Activated naive CD4-positive, alpha-beta T cell treated with anti-CD3 and anti-CD28 coated beads, Interleukin-2, amount 10 ng/mL, durations not matched to agents 7 days and 5 days (primary cell): ENCODE data around the gene GUCD1.
A peak's percentile ranks its signal among the peaks of the same experiment; 100 is the strongest.

ENCODE experiments used
- CTCF ChIA-PET: fragments of 350-600 bp; sonication (Branson Sonifier 250); formaldehyde crosslinking; loops from one replicate; lab custom pipeline; 2021; ENCODE audit warnings: antibody characterized with exemption; lab: Charles Lee
- DNase-seq: peaks from one replicate; pipeline ENCODE4 v3.0.0-alpha.2; 2020
- H3K27ac Mint-ChIP-seq: one replicate; pipeline ENCODE4 v1.8.0; 2021; ENCODE audit warnings: mild to moderate bottlenecking, moderate library complexity, mixed read lengths
- H3K27me3 Mint-ChIP-seq: one replicate; pipeline ENCODE4 v1.8.0; 2021; ENCODE audit warnings: mild to moderate bottlenecking, mixed read lengths
- H3K36me3 Mint-ChIP-seq: one replicate; pipeline ENCODE4 v1.8.0; 2021; ENCODE audit warnings: mixed read lengths
- H3K4me1 Mint-ChIP-seq: one replicate; pipeline ENCODE4 v1.8.0; 2021; ENCODE audit warnings: mixed read lengths
- H3K4me3 Mint-ChIP-seq: one replicate; pipeline ENCODE4 v1.8.0; 2021; ENCODE audit warnings: mild to moderate bottlenecking, moderate library complexity, mixed read lengths
- H3K9me3 Mint-ChIP-seq: one replicate; pipeline ENCODE4 v1.8.0; 2021; ENCODE audit warnings: mixed read lengths

Gene GUCD1

DNA sequence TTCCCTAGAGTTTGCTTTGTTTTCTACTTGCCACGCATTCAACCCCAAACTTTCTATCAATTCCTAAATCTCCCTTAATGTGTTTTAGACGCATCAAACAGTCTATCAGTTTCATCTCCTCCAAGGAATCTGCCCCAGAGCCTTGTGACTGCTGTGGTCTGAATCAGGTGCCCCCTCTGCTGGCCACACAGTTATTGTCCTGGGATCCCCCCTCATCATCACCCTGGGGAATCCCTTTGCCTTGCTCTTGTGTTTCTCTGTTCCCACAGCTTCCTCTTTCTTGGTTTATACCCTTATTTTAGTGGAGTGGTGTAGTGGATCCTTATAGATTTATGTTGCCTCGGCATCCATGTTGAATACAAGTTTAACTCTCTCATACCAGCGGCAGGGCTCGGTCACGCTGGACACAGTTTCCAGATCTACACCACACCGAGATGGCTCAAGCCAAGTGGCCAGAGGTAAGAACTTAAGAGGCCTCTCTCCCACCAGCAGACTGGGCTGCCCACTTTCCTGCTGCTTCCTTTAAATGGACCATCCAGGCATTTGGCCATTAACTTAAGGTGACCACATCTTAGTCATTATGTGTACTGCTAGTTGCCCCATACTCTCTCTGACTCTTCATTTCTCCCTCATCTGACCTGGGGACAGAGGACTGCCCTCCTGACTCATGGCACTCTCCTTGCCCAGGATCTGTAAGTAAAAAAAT is 51.6 kb downstream of the GUCD1 start:
- Mint-ChIP-seq H3K27me3 (peaks cover 48% of the 10 kb centered on the region), H3K27ac (no peak overlapping the region), H3K4me3 (no peak overlapping the region), H3K9me3 (no peaks in the 10 kb centered on the region), H3K4me1 (peaks cover 17% of the 10 kb centered on the region), H3K36me3 (no peaks in the 10 kb centered on the region)
- CTCF ChIA-PET, result interaction anchor here (0.9 to 3.2 kb wide), 15 partner anchors 12 to 180 kb away, joined by 3 to 18 read pairs (median 4); partner anchors contain the start of gene ADORA2A
- DNase-seq, result peak; percentile 73

DNA sequence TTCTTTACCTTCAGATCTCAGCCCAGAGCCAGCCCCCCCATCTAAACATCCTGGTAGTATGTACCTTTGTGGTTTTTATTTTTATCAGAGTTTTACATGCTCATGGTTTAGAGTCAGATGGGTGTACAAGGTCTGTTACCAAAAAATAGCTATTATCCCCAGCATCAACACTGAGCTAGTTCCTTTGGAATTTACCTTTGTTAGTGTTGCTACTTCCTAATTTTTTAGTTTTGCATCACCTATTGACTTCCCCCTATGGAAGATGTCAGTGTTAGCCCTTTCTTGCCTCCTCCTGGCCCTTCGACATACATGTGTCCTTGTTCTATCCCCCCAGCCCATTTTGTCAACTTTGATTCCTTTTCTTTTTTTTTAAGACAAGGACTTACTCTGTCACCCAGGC is 52.4 kb downstream of the GUCD1 start:
- Mint-ChIP-seq H3K4me1 (peaks cover 24% of the 10 kb centered on the region), H3K9me3 (no peaks in the 10 kb centered on the region), H3K27ac (no peak overlapping the region), H3K27me3 (peaks cover 51% of the 10 kb centered on the region), H3K4me3 (no peak overlapping the region), H3K36me3 (no peaks in the 10 kb centered on the region)
- CTCF ChIA-PET, result interaction anchor here (0.6 to 3.2 kb wide), 14 partner anchors 13 to 179 kb away, joined by 3 to 18 read pairs (median 4); partner anchors contain the start of gene ADORA2A
- DNase-seq, result no peak

DNA sequence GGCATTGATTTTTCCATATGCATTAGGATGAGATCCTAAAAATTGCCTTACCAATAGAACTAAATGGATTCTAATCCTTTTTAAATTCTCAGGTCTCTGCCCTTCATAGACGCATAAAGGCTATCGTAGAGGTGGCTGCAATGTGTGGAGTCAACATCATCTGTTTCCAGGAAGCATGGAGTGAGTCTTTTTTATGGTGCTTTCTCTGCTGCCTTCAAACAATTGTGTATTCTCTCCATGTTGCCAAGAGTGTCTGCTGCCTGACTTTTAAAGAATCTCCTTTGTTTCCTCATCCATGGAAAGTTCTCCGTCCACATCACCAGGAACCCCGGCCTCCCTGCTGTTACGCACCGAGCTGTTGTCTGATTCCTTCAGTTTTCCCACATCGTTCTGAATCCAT is 52.9 kb downstream of the GUCD1 start:
- Mint-ChIP-seq H3K9me3 (no peaks in the 10 kb centered on the region), H3K27me3 (peaks cover 52% of the 10 kb centered on the region), H3K36me3 (no peaks in the 10 kb centered on the region), H3K4me1 (peaks cover 20% of the 10 kb centered on the region), H3K4me3 (no peak overlapping the region), H3K27ac (no peak overlapping the region)
- CTCF ChIA-PET, result interaction anchor here (0.6 to 3.2 kb wide), 12 partner anchors 14 to 179 kb away, joined by 3 to 18 read pairs (median 6); partner anchors contain the start of gene ADORA2A
- no peak for DNase-seq

DNA sequence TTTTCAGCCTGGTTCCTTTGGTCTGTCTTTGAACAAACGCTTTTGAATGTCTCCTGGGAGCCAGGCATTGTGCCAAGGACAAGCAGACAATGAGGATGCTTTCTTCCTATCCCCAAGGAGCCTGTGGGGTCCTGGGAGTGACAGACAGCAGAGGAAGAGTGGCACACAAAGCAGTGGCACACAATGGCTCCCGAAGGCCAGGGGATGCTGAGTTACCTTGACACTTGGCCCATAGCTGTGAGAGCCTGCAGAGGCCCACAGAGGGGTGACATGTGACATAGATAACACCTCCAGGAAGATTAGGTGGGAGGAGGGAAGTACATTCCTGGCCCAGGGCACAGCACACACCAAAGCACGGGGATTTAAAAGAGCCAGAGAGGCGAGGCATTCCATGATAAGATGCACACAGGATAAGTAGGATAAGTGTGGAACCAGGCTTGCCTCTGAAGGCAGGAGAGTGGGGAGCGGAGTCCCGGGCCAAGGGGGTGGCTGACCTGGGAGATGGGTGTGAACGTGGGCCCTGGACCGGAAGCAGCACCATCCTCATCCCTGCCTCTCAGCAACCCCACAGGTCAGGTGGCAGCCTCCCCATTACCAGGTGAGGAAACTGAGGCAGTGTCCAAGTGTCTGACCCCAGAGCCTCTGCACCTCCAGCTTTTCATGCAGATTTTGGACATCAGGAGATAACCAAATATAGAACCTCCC is 53.5 kb downstream of the GUCD1 start:
- CTCF ChIA-PET, result interaction anchor here (1.4 to 3.2 kb wide), 4 partner anchors 66 to 178 kb away, joined by 6 to 18 read pairs (median 10); no protein-coding TSS in a partner anchor
- Mint-ChIP-seq H3K27ac (no peak overlapping the region), H3K36me3 (no peaks in the 10 kb centered on the region)

DNA sequence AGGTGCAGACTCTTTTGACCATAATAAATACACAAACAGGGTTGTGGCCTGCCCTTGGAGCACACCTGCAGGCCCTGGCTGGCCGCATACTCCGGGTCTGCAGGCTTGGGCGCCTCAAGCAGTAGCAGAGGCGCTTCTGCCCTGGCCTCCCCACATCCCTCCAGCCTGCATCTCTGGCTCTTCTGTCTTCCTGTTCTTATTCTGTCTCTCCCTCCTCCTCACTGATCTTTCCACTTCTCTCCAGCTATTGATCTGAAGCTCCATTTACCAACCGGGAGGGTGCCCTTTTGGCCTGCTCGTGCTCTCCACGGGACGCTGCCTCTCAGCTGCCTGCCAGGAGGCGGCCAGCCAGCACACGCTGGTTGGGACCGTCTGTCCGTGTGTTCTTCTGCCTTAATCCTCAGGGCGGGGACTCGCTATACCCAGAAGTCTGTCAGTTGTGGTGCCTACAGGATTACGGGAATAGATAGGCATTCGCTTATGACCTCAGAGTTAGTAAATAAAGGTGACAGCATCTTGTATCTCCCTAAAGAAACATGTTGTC is 54.6 kb downstream of the GUCD1 start:
- CTCF ChIA-PET, result no interaction called here
- Mint-ChIP-seq H3K27me3 (peaks cover 66% of the 10 kb centered on the region), H3K4me3 (no peak overlapping the region), H3K4me1 (peaks cover 16% of the 10 kb centered on the region), H3K36me3 (no peaks in the 10 kb centered on the region), H3K27ac (no peak overlapping the region), H3K9me3 (no peaks in the 10 kb centered on the region)
- no peak for DNase-seq

More for the DNA sequence above, 53.5 kb downstream of the GUCD1 start:
- H3K4me1 Mint-ChIP-seq, result peaks cover 16% of the 10 kb centered on the region
- DNase-seq, result no peak
- H3K27me3 Mint-ChIP-seq, result peaks cover 55% of the 10 kb centered on the region
- H3K4me3 Mint-ChIP-seq, result no peak overlapping the region
- no peaks in the 10 kb centered on the region for H3K9me3 Mint-ChIP-seq

DNA sequence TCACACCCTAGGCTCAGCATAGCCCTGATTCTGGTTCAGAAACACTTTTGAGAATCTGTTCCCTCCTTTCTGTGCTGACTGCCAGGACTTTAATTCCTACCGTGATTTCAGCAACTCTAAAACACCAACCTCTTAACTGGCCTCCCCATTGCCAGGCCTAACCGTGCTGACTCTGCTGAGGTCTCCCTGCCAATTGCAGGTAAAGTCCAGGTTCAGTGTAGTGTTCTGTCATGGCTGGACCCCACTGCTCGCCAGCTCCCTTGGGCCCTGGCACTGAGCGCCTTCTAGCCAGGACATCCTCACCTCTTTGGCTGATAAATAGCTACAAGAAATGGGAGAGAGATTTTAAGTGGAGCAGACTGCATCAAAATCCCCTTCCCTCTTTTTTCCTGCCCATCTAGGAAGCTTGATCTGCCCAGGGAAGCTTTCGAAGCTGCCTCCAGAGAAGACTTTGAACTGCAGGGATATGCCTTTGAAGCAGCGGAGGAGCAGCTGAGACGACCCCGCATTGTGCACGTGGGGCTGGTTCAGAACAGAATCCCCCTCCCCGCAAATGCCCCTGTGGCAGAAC is 55.1 kb downstream of the GUCD1 start:
- no peak for DNase-seq
- Mint-ChIP-seq H3K36me3 (no peaks in the 10 kb centered on the region), H3K27me3 (peaks cover 72% of the 10 kb centered on the region), H3K27ac (no peak overlapping the region), H3K9me3 (no peaks in the 10 kb centered on the region), H3K4me3 (no peak overlapping the region), H3K4me1 (peaks cover 16% of the 10 kb centered on the region)
- CTCF ChIA-PET, result interaction anchor here (1.7 kb wide), 1 partner anchor 22 kb away, joined by 4 read pairs; no protein-coding TSS in a partner anchor

DNA sequence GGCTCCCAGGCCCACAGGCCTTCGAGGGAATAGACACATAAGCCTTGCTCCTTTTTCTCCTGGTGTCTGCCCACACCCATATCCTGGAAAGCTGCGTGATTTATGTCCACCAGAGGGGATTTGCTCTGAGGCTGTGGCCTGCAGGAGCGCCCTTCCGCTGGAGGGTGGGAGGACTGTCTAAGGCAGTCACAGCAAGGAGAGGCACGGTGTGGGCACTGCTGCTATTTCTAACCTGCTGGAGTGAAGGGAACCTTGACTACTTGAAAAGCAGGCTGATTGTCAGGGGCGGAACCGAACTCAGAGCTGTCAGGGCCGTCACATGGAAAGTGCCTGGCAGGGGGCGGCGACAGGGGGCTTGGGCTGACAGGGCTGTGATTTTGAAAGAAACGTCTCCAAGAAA is 56.1 kb downstream of the GUCD1 start:
- Mint-ChIP-seq H3K36me3 (no peaks in the 10 kb centered on the region), H3K27ac (no peak overlapping the region), H3K27me3 (peaks cover 80% of the 10 kb centered on the region), H3K4me3 (no peak overlapping the region), H3K4me1 (peaks cover 16% of the 10 kb centered on the region), H3K9me3 (no peaks in the 10 kb centered on the region)
- CTCF ChIA-PET, result interaction anchor here (0.8 to 1.7 kb wide), 2 partner anchors 8 to 23 kb away, joined by 3 to 4 read pairs; no protein-coding TSS in a partner anchor
- DNase-seq, result no peak

DNA sequence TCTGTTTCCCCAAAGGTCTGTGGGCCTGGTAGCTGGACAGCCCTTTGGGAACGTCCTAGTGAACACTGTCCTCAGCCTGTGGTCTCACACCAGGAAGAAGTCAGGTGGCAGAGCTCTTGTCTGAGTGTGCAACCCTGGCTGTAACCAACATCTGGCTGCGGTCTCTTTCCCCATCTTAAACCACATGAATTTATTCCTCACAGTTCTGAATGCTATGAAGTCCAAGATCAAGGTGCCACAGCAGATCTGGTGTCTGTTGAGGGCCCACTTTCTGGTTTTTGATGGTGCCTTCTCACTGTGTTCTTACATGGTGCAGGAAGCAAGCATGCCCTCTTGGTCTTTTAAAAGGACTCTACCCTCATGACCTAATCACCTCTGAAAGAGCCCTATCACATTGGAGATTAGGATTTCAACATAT is 57.1 kb downstream of the GUCD1 start:
- H3K27me3 Mint-ChIP-seq, result peaks cover 86% of the 10 kb centered on the region
- H3K4me3 Mint-ChIP-seq, result no peak overlapping the region
- no peak overlapping the region for H3K27ac Mint-ChIP-seq
- CTCF ChIA-PET, result interaction anchor here (1.5 kb wide), 1 partner anchor 24 kb away, joined by 4 read pairs; no protein-coding TSS in a partner anchor
- H3K9me3 Mint-ChIP-seq, result no peaks in the 10 kb centered on the region
- DNase-seq, result no peak
- H3K36me3 Mint-ChIP-seq, result no peaks in the 10 kb centered on the region
- peaks cover 12% of the 10 kb centered on the region for H3K4me1 Mint-ChIP-seq

DNA sequence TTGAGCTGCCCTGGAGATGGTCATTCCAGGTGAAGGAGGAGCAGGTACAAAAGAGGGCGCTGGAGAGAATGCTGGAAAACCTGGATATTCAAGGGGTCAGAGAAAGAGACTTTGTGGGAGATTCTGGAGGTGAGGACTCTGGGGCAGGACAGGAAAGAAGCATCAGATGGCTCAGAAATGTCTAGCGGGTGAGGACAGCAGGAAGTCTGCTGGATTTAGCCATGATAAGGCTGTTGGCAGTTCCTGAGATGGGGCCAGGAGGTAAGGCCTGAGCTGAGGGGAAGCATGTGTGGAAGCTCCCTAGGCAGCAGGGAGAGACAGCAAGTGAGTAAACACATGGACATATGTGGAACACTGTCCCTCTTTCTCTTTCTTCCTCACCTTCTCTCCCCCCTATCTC is 58.3 kb downstream of the GUCD1 start:
- Mint-ChIP-seq H3K27ac (no peak overlapping the region), H3K4me3 (no peak overlapping the region), H3K27me3 (peaks cover 87% of the 10 kb centered on the region), H3K36me3 (no peaks in the 10 kb centered on the region), H3K4me1 (peaks cover 12% of the 10 kb centered on the region), H3K9me3 (no peaks in the 10 kb centered on the region)
- no peak for DNase-seq
- CTCF ChIA-PET, result interaction anchor here (1.4 to 1.5 kb wide), 2 partner anchors 25 to 61 kb away, joined by 4 to 5 read pairs; no protein-coding TSS in a partner anchor

DNA sequence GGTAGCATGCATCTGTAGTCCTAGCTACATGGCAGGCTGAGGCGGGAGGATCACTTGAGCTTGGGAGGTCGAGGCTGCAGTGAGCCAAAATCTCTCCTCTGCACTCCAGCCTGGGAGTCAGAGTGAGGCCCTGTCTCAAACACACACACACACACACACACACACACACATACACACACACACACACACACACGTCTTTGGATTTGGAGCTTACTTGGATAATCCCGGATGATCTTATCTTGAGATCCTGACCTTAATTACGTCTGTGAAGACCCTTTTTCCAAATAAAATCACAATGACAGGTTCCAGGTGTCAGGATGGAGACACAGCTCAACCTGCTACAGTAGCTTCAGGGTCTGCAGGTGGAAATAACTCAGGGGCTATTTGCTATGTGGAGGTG is 58.7 kb downstream of the GUCD1 start:
- no peaks in the 10 kb centered on the region for H3K36me3 Mint-ChIP-seq
- no peak for DNase-seq
- H3K9me3 Mint-ChIP-seq, result no peaks in the 10 kb centered on the region
- H3K4me1 Mint-ChIP-seq, result peaks cover 12% of the 10 kb centered on the region
- no peak overlapping the region for H3K27ac Mint-ChIP-seq
- CTCF ChIA-PET, result interaction anchor here (1.4 to 1.5 kb wide), 2 partner anchors 25 to 60 kb away, joined by 4 to 5 read pairs; no protein-coding TSS in a partner anchor
- H3K27me3 Mint-ChIP-seq, result peaks cover 87% of the 10 kb centered on the region
- H3K4me3 Mint-ChIP-seq, result no peak overlapping the region

DNA sequence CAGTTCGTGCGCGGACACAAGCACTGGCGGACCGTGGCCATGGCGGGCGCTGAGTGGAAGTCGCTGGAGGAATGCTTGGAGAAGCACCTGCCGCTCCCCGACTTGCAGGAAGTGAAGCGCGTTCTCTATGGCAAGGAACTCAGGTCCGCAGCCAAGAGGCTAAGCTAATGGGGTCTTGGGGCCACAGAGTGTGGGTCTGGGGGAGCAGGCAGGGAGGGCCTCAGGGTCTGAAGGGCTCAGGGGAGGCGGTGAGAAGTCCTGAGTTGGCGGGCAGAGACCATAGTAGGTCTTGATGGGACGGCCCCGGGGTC is 59.6 kb downstream of the GUCD1 start:
- no peaks in the 10 kb centered on the region for H3K9me3 Mint-ChIP-seq
- H3K36me3 Mint-ChIP-seq, result no peaks in the 10 kb centered on the region
- H3K27me3 Mint-ChIP-seq, result peaks cover 89% of the 10 kb centered on the region
- no peak overlapping the region for H3K27ac Mint-ChIP-seq
- CTCF ChIA-PET, result no interaction called here
- H3K4me1 Mint-ChIP-seq, result peaks cover 12% of the 10 kb centered on the region
- DNase-seq, result no peak
- no peak overlapping the region for H3K4me3 Mint-ChIP-seq

DNA sequence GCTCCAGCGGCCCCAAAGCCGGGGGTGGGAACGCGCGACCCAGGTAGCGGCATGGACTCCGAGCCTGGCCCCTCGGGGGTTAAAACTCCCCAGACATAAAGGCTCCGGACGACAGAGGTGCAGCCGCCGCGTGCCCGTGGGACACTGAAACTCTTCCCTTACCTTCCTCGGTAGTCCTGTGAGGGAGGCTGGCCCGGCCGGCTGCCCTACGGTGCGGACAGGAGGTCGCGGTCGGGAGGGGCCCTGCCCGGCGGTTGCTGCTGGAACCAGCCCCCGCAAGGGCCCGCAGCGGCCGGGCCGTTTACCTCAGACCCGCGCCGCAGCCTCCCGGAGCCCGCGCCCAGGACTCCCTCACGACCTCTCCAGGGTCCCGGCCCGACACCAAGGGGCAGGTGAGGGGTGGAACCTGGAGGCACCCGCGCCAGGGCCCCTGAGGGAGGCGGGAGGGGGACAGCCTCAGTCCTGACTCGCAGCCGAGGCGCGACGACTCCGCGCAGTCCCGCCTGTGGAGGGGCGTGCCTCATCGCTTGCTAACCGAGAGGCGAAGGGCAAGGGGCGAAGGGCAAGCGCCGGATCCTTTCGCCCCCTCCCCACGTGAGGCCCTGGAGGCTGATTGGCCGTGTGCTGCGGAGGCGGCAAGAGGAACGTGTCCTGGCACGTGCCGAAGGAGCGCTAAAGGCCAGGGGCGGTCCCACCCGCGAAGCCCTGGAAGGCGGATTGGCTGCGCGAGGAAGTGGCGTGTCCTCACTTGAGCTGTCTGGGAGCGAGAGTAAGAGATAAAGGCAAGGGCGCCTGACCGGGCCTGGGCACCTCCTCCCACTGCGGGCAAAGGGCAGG is 60.2 kb downstream of the GUCD1 start, which contains the start of gene UPB1:
UPB1 (plus strand) TSS at position 805 of the 837 bp plus-strand sequence. CDS start 72 bp downstream, outside the sequence.
- Mint-ChIP-seq H3K36me3 (no peaks in the 10 kb centered on the region), H3K27me3 (peaks cover 83% of the 10 kb centered on the region), H3K4me1 (peaks cover 12% of the 10 kb centered on the region), H3K27ac (no peak within 1 kb of the TSS), H3K9me3 (no peaks in the 10 kb centered on the region), H3K4me3 (no peak within 1 kb of the TSS)
- DNase-seq, result no peak
- CTCF ChIA-PET, result no interaction called here

DNA sequence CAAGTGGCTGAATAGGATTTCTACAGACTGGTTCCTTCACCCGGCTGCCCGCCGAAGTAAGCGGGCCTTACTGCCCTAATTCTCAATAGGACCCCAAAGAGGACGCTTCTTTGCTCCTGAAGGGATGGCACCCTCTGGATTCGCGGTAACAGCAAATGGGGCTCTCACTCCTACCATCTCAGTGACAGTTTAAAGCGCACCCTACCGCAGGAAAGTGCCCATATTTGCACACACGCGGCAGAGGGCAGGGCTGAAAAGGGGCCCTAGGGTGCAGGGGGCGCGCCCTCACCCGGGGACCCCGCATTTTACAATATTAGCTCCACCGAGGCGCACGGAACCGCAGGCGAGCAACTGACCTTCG is 60.8 kb downstream of the GUCD1 start:
- no peak overlapping the region for H3K27ac Mint-ChIP-seq

More for the DNA sequence above, 60.8 kb downstream of the GUCD1 start:
- DNase-seq, result no peak
- CTCF ChIA-PET, result no interaction called here
- H3K27me3 Mint-ChIP-seq, result peaks cover 81% of the 10 kb centered on the region
- H3K4me1 Mint-ChIP-seq, result peaks cover 12% of the 10 kb centered on the region
- H3K36me3 Mint-ChIP-seq, result no peaks in the 10 kb centered on the region
- no peak overlapping the region for H3K4me3 Mint-ChIP-seq
- H3K9me3 Mint-ChIP-seq, result no peaks in the 10 kb centered on the region
